ENCODE measurements around the gene KRTAP5-9. TPM values are rescaled to one million over a fixed set of nuclear protein-coding genes. Genes with fewer than 3 reads are reported as not detected.

Gene KRTAP5-9
- total and polyA plus RNA-seq, 2 experiments from 2014 or later, result 0.24 TPM; not detected in 1

GRCh38 chr11:71554996-71555395, 6.8 kb downstream of the KRTAP5-9 start:
- H3F3A ChIP-seq (replicated peaks; ENCODE audit: low read depth), result no peaks in the 10 kb centered on the region
- H4K20me1 ChIP-seq (replicated peaks; ENCODE audit: insufficient read depth), result no peaks in the 10 kb centered on the region
- DNase-seq (ENCODE audit: low spot score), result no peak
- Mint-ChIP-seq H3K4me1 (peaks cover 5% of the 10 kb centered on the region), H3K27me3 (ENCODE audit: insufficient read depth, low read depth, poor library complexity) (peaks cover 2% of the 10 kb centered on the region), H3K4me3 (no peak overlapping the region), H3K9me3 (peaks cover 28% of the 10 kb centered on the region), H3K36me3 (ENCODE audit: low read depth) (peaks cover 9% of the 10 kb centered on the region; the same call in 2 of the 3 replicates), H3K27ac (no peak overlapping the region)
- H3K79me2 ChIP-seq (replicated peaks; ENCODE audit: insufficient read depth), result no peaks in the 10 kb centered on the region
- H3K4me3 ChIP-seq, result no peak overlapping the region
- H3K4me2 ChIP-seq, result no peak overlapping the region
- no peak for ATAC-seq
- no peaks in the 10 kb centered on the region for H3K27me3 ChIP-seq (ENCODE audit: insufficient read depth)
- H3K36me3 ChIP-seq (ENCODE audit: insufficient read depth), result peaks cover 3% of the 10 kb centered on the region; the same call in 1 of the 2 replicates
- H3K27ac ChIP-seq (ENCODE audit: low read depth), result no peak overlapping the region
- H3K4me1 ChIP-seq (ENCODE audit: insufficient read depth), result no peaks in the 10 kb centered on the region
- H3K9me2 ChIP-seq (ENCODE audit: insufficient read depth), result no peaks in the 10 kb centered on the region
- no peak overlapping the region for H2AFZ ChIP-seq
- no peak for TF ChIP-seq CREB1 (CRISPR knock-in tag; IDR thresholded peaks at IDR 0.05; ENCODE audit: low read depth)
- TF ChIP-seq EZH2phosphoT487 (IDR thresholded peaks at IDR 0.05; ENCODE audit: unreplicated experiment), result no peak
- no peak for TF ChIP-seq CTCF (conservative IDR thresholded peaks at IDR 0.05; ENCODE audit: low read depth in 2 of 2)
- no peak for TF ChIP-seq NANOG (IDR thresholded peaks at IDR 0.05; ENCODE audit: borderline replicate concordance)
- no peak for TF ChIP-seq ZNF331 (CRISPR knock-in tag; IDR thresholded peaks at IDR 0.05; ENCODE audit: low read depth)
- TF ChIP-seq EZH2 (IDR thresholded peaks at IDR 0.05; ENCODE audit: low read depth, unreplicated experiment), result no peak
- TF ChIP-seq ZNF114 (CRISPR knock-in tag; IDR thresholded peaks at IDR 0.05), result no peak
- no peak for TF ChIP-seq JUNB (IDR thresholded peaks at IDR 0.05; ENCODE audit: unreplicated experiment)
- TF ChIP-seq STAT1 (IDR thresholded peaks at IDR 0.05; ENCODE audit: unreplicated experiment), result no peak
- TF ChIP-seq POLR2AphosphoS5 (IDR thresholded peaks at IDR 0.05; ENCODE audit: low read depth), result no peak
- no peak for TF ChIP-seq ZNF462 (CRISPR knock-in tag; IDR thresholded peaks at IDR 0.05)
- TF ChIP-seq REST (IDR thresholded peaks at IDR 0.05; ENCODE audit: unreplicated experiment), result no peak
